T-helper 1 cell treated with Interleukin-12 subunit alpha and Interleukin-12 subunit beta and Interleukin-4 antibody, amounts not matched to agents 30 ng/mL and 1 ng/mL, for 36 hours (primary cell): ENCODE results near the gene KIF5C. TPM values are rescaled to one million over a fixed set of nuclear protein-coding genes. Genes with fewer than 3 reads are reported as not detected.

Experiments used
- intact Hi-C: fragments of 100-400 bp; cut with micrococcal nuclease; formaldehyde crosslinking; loops from one replicate; pipeline ENCODE4 v1.15.1; 2024
- total RNA-seq: library from RNA; stranded (reverse); gene quantifications from 2 replicates; pipeline ENCODE4 v1.2.3, GENCODE V29; 2022

The KIF5C gene
- total RNA-seq, 1 donor from 2014 or later, result 18.3 TPM

DNA sequence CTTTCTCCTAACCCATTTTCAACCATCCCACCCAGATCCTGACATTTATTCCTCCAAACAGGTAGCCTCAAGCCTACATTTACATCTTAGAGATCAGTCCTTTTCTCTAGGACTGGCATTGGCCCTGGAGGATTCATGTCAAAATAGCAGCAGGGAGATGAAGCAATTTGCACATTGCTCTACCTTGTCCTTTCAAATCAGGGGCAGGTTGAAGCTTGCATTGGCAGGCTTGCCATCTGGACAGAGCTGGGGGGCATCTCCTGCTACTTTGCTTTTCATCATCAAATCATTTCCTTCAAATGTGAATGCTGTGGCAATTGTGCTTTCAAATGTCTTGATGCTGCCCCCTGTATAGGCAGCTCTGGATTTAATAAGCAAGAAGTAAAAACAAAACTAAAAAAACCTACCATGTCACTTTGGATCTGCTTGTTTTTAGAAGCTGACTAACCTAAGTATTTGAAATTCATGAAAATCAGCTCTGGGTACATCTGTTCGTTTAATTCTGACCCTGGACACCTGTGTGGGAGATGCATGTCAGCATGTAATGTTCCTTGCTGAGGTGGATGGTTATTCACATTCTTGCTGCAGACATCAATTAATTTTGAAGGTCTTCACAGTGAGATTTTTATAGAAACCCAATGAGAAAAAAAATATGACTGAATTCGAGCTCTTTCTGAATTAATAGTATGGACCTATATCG, 47.9 kb downstream of the KIF5C start:
- intact Hi-C loops, result no loop called here

DNA sequence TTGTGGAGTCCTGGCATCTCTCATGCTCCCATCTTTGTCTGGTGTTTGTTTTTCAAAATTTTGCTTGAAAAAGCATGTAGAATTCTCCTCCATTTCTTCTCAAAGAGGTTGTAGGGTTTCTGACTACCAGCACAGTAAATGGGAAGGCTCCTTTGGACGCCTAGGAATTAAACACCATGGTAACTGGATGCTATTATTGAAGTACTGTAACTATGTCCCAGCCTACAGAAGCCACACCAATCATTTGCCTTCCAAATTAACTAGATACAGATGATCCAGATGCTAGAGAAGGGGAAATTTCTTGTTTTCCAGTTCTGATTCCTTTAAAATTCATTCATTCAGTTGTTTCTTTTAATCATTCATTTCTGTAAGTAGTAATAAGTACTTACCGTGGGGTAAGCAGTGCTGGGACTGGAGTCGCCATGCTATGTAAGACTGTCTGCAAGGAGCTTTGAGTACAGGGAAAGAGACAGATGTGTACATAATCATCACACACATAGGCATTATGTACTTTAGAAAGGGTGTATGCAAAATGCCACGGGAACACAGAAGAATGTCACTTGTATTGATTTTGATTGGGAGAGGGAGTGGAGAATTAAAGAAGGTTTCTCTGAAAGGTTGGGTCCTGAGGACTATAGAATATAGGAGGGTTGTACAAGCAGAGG, 49.6 kb downstream of the KIF5C start:
- intact Hi-C loops, result loop anchor here (5.0 kb wide), 1 partner anchor 987 kb away; no protein-coding TSS in a partner anchor

- intact Hi-C loops, result loop anchor here (1.0 to 5.0 kb wide), 10 partner anchors 32 to 989 kb away; partner anchors contain the start of genes MMADHC and ORC4
Observed at GRCh38 chr2:148926291-148926961, 51.4 kb downstream of the KIF5C start.

GRCh38 chr2:148926981-148927401, 52.0 kb downstream of the KIF5C start:
- intact Hi-C loops, result loop anchor here (1.0 to 5.0 kb wide), 11 partner anchors 32 to 990 kb away; partner anchors contain the start of genes KIF5C, MMADHC and ORC4

DNA sequence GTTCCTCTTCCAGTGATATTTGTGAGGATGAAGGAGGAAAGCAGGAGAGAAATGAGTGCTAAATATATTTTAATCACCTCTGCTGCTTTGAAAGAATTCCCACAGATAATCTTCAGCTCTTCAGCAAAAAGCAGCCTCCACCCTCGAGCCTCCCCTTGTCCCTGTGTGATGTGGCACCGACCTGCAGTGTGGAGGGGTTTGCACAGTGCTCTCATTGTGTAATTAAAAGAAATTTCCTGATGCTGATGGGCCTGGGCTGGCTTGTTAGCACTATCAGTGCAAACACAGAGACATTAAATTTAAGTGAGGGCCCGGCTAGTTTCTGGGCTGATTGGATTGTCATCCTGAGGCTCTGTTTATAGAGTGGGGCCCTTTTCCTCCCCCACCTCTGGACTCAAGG, 53.4 kb downstream of the KIF5C start:
- intact Hi-C loops, result loop anchor here (5.0 kb wide), 1 partner anchor 991 kb away; no protein-coding TSS in a partner anchor

- intact Hi-C loops, result no loop called here
Observed at GRCh38 chr2:148930046-148930775, 55.2 kb downstream of the KIF5C start.

- intact Hi-C loops, result no loop called here
Observed at GRCh38 chr2:148932536-148932935, 57.5 kb downstream of the KIF5C start.

GRCh38 chr2:148933456-148933855, 58.4 kb downstream of the KIF5C start:
- intact Hi-C loops, result no loop called here

- intact Hi-C loops, result no loop called here
Observed at GRCh38 chr2:148935791-148936190, 60.8 kb downstream of the KIF5C start.

- intact Hi-C loops, result no loop called here
Observed at GRCh38 chr2:148936857-148937450, 61.9 kb downstream of the KIF5C start.

DNA sequence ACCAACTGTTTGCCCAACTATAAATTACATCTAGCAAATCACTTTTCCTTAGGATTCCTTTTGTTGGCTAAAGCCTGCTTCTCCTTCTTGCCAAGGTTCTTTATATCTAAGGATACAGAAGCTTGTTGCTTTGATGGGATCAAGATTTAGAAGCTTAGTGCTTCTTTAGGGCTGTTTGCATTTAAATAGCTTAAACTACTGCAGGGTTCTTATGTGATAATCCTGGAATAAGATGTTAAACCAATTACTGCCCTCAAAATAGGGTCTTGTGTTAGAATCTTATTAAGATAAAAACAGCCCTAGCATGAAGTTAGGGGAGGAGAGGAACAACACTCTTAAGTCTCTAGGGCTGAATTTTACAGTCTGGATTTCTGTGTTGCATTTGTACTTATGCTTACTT, 64.2 kb downstream of the KIF5C start:
- intact Hi-C loops, result no loop called here

DNA sequence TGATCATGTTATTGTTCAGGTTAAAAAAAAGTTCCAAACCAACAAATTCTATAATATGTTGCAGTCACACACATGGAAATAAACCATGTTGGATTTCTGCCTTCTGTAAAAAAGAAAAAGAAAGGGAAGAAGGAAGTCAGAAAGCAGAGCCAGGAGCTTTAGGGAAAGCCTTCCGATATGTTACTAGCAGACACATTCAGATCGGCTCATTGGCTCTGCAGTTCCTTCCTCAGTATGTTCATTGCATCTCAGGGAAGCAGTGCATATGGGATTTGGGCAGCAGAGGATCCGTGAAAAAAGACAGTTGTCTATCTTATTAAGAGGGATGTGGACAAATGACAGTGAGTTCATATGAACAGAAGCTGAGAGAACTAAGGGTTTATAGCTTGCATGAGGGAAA, 68.1 kb downstream of the KIF5C start:
- intact Hi-C loops, result no loop called here

GRCh38 chr2:148944536-148944935, 69.5 kb downstream of the KIF5C start:
- intact Hi-C loops, result no loop called here

DNA sequence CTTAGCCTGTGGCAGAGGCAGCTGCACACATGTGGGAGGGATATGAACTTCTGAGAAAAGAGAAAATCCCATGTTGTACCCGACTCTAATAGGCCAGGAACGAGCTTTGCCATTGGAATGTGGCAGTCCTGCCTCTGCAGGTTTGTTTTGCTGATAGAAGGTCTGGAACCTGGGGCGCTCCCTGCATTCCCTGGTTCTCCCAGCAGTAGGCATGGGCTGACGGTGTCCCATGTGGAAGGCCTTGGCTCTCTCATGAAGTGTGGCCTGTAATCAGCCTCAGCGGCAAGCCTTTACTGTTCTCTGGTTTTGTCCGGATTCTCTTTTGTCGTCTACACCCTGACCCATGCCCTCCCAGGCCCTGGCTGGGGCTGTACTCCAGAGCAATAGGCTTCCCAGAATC, 72.3 kb downstream of the KIF5C start:
- intact Hi-C loops, result no loop called here

- intact Hi-C loops, result no loop called here
Observed at GRCh38 chr2:148948868-148949267, 73.8 kb downstream of the KIF5C start.

GRCh38 chr2:148949348-148949747, 74.3 kb downstream of the KIF5C start:
- intact Hi-C loops, result no loop called here

DNA sequence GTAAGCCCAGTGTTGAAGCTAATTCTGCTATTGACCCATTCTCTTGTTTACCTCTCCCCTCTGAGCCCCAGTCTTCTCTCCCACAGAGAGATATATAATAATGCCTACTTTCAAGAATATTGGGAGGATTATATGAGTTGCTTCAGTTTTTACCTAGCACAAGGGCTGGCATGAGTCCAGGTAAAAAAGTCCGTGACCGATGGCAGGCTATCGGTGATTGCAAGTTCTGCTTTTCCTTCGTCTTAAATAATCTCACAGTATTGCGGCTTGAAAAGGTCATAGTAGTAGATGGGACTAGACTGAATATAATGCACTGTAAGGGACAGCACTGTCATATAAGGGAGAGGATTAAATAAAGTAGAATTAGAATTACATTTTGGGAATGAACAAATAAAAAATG, 77.6 kb downstream of the KIF5C start:
- intact Hi-C loops, result no loop called here

GRCh38 chr2:148953426-148953825, 78.4 kb downstream of the KIF5C start:
- intact Hi-C loops, result no loop called here

- intact Hi-C loops, result no loop called here
Observed at GRCh38 chr2:148954536-148954935, 79.5 kb downstream of the KIF5C start.

GRCh38 chr2:148955798-148956197, 80.8 kb downstream of the KIF5C start:
- intact Hi-C loops, result no loop called here

- intact Hi-C loops, result no loop called here
Observed at GRCh38 chr2:148957023-148957422, 82.0 kb downstream of the KIF5C start.
